Suprapubic skin (tissue), 4 donors: ENCODE measurements around the gene NCMAP. TPM values are rescaled to one million over a fixed set of nuclear protein-coding genes. Genes with fewer than 3 reads are reported as not detected.

Source experiments
- DNase-seq, 2 donors: peaks; one replicate each; pipeline ENCODE4 v3.0.0-alpha.2; 2019; ENCODE audit warnings: low spot score in 2 of 2
- H3K27ac ChIP-seq: fragments of 200-600 bp; sonication (generic); one replicate; pipeline ENCODE4 v1.5.1; 2019
- H3K27me3 ChIP-seq: fragments of 200-600 bp; sonication (generic); one replicate; pipeline ENCODE4 v1.5.1; 2019
- H3K36me3 ChIP-seq: fragments of 200-600 bp; sonication (generic); one replicate; pipeline ENCODE4 v1.5.1; 2019
- H3K4me1 ChIP-seq: fragments of 200-600 bp; sonication (generic); one replicate; pipeline ENCODE4 v1.5.1; 2019
- H3K4me3 ChIP-seq: fragments of 200-600 bp; sonication (generic); one replicate; pipeline ENCODE4 v1.5.1; 2019; ENCODE audit warnings: mild to moderate bottlenecking
- H3K9me3 ChIP-seq: fragments of 200-600 bp; sonication (generic); one replicate; pipeline ENCODE4 v1.5.1; 2019
- CTCF ChIP-seq, 2 donors: fragments of 200-600 bp in 1 of 2; fragments of 450-650 bp in 1 of 2; sonication (generic) in 1 of 2; IDR thresholded peaks; one replicate each; pipeline ENCODE4 v1.5.1; 2016 to 2019; ENCODE audit warnings: antibody characterized with exemption in 2 of 2, mild to moderate bottlenecking in 1 of 2, moderate library complexity in 1 of 2
- EP300 ChIP-seq: sonication (generic); formaldehyde crosslinking; IDR thresholded peaks from one replicate; pipeline ENCODE4 v1.6.1; 2017; ENCODE audit warnings: antibody characterized with exemption
- POLR2A ChIP-seq, 2 donors: fragments of 450-650 bp; IDR thresholded peaks; one replicate each; pipeline ENCODE4 v1.6.1; 2017; ENCODE audit warnings: antibody characterized with exemption in 2 of 2, mild to moderate bottlenecking in 2 of 2, moderate library complexity in 2 of 2
- POLR2AphosphoS5 ChIP-seq, 3 donors: sonication (generic); formaldehyde crosslinking; IDR thresholded peaks; one replicate each; pipeline ENCODE4 v1.6.1; 2017; ENCODE audit warnings: antibody characterized with exemption in 3 of 3
- WGBS: methylation state at CpG from one replicate; pipeline ENCODE4 v1.1.5; 2018; 5-methylcytosine and 5-hydroxymethylcytosine counted together
- total RNA-seq, 4 donors: library from RNA; depleted of rRNA; stranded (reverse); fragments of >200 nt; gene quantifications; one replicate each; pipeline ENCODE4 v1.1.0, GENCODE V29; 2016

NCMAP gene
- total RNA-seq, 4 donors from 2014 or later = 0.24 to 1.1 (median 0.34) TPM; not detected in 1

- WGBS = 52% methylated on average over 10 of the region's 10 CpGs
- Histone ChIP-seq H3K36me3 (no peaks in the 10 kb centered on the region), H3K27me3 (peaks cover 30% of the 10 kb centered on the region), H3K9me3 (no peaks in the 10 kb centered on the region), H3K4me3 (no peak overlapping the region), H3K4me1 (peaks cover 8% of the 10 kb centered on the region), H3K27ac (no peak overlapping the region)
- no peak for TF ChIP-seq CTCF (IDR thresholded peaks at IDR 0.05)
- no peak for TF ChIP-seq POLR2AphosphoS5 (IDR thresholded peaks at IDR 0.05)
- no peak for TF ChIP-seq EP300
- TF ChIP-seq POLR2A (IDR thresholded peaks at IDR 0.05) = no peak
- DNase-seq = peak in 1 of 2 donors; percentile 34
These were observed 3.8 kb upstream of the NCMAP start for GRCh38 chr1:24551960-24552571.

DNA sequence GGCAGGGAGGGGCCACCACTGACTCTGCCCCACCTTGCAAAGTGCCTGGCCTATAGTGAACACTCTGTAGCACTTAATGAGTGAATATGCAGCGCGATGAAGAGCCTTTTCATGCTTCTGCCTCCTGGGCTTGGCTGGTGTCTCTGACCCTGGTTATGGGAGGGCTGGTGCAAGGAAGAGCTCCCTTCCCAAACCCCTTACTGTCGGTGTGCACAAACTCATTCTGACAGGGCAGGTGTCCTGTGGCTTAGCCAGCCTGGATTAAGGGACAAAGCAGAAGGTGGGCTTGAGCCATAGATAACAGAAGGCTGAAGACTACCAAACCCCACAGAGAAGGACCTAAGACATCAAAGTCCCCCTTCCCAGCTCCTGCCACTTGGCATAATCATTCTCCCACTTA lies 2.0 kb upstream of the NCMAP start:
- DNase-seq = no peak
- Histone ChIP-seq H3K36me3 (no peaks in the 10 kb centered on the region), H3K9me3 (no peaks in the 10 kb centered on the region), H3K4me1 (peaks cover 8% of the 10 kb centered on the region), H3K4me3 (no peak overlapping the region), H3K27me3 (peaks cover 40% of the 10 kb centered on the region), H3K27ac (no peak overlapping the region)
- WGBS = 81% methylated on average over 3 of the region's 3 CpGs
- no peak for TF ChIP-seq EP300

DNA sequence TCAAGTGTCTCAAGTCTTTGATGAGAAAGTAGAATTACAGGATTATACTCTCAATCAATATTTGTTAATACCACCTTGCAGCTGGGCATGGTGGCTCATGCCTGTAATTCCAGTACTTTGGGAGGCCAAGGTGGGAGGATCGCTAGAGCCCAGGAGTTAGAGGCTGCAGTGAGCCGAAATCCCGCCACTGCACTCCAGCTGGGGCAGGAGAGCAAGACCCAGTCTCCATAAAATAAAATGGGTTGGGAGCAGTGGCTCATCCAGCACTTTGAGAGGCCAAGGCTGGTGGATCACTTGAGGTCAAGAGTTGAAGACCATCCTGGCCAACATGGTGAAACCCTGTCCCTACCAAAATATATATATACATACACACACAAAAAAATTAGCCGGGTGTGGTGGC lies 1.2 kb upstream of the NCMAP start:
- H3K36me3 ChIP-seq = no peaks in the 10 kb centered on the region
- no peak overlapping the region for H3K4me3 ChIP-seq
- H3K4me1 ChIP-seq = peaks cover 12% of the 10 kb centered on the region
- DNase-seq = no peak
- 100% methylated on average over 4 of the region's 4 CpGs for WGBS
- H3K27ac ChIP-seq = no peak overlapping the region
- H3K9me3 ChIP-seq = no peaks in the 10 kb centered on the region
- TF ChIP-seq EP300 = no peak
- no peak for TF ChIP-seq POLR2A (IDR thresholded peaks at IDR 0.05)
- no peak for TF ChIP-seq POLR2AphosphoS5 (IDR thresholded peaks at IDR 0.05)
- TF ChIP-seq CTCF (IDR thresholded peaks at IDR 0.05) = no peak
- H3K27me3 ChIP-seq = peaks cover 43% of the 10 kb centered on the region

DNA sequence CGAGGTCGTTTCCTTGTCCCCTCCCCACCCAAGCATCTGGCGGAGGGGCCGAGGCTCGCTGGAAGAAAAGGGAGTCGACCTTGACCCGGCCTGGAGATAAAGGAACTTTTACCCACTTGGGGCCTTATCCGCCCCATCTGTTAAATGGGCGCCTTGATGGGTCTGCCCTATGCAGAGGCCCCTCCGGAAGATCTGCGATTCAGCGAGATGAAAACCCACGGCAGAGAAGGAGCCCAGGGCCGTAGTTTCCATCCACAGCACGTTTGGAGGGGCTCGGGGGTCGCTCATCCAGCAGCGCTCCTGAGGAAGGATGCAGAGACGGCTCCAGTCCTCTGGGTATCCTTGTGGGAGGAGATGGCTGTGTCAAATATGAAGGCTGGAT lies 518 bp downstream of the NCMAP start:
- Histone ChIP-seq H3K36me3 (no peaks in the 10 kb centered on the region), H3K9me3 (no peaks in the 10 kb centered on the region), H3K4me1 (peaks cover 12% of the 10 kb centered on the region), H3K27ac (no peak overlapping the region), H3K4me3 (peak overlapping the region; percentile 47), H3K27me3 (peaks cover 38% of the 10 kb centered on the region)
- WGBS = 52% methylated on average over 17 of the region's 19 CpGs
- TF ChIP-seq CTCF (IDR thresholded peaks at IDR 0.05) (no peak), POLR2A (IDR thresholded peaks at IDR 0.05) (no peak), POLR2AphosphoS5 (IDR thresholded peaks at IDR 0.05) (no peak), EP300 (no peak)
- DNase-seq = no peak

GRCh38 chr1:24557220-24557619 lies 1.3 kb downstream of the NCMAP start:
- Histone ChIP-seq H3K27me3 (peaks cover 33% of the 10 kb centered on the region), H3K4me1 (peaks cover 12% of the 10 kb centered on the region), H3K9me3 (no peaks in the 10 kb centered on the region), H3K36me3 (no peaks in the 10 kb centered on the region), H3K27ac (no peak overlapping the region), H3K4me3 (no peak overlapping the region)
- TF ChIP-seq POLR2AphosphoS5 (IDR thresholded peaks at IDR 0.05) = no peak
- no peak for TF ChIP-seq POLR2A (IDR thresholded peaks at IDR 0.05)
- no peak for TF ChIP-seq EP300
- no peak for TF ChIP-seq CTCF (IDR thresholded peaks at IDR 0.05)
- WGBS = 98% methylated on average over 6 of the region's 6 CpGs
- no peak for DNase-seq

DNA sequence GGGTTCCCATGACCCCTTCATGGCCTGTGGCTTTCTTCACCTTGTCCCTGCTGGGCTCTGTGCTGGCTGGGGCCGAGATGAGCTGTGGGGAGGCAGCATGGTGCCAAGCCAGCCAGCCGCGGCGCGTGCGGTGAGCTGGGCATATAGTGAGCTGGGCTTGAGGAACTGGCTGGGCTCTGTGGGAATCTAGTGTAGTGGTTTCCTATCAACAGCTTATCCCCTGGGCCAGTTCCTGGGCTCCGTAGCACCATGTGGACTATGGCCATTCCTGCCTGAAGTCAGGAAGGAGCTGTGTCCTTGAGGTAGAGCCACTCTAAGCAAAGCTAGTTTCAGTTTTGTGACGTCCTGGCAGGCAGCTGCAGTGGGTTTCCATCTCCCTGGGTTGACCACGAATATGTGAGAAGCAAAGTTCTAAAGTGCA lies 1.8 kb downstream of the NCMAP start:
- DNase-seq = no peak
- TF ChIP-seq CTCF (IDR thresholded peaks at IDR 0.05) (no peak), POLR2AphosphoS5 (IDR thresholded peaks at IDR 0.05) (no peak), POLR2A (IDR thresholded peaks at IDR 0.05) (no peak), EP300 (no peak)
- 67% methylated on average over 2 of the region's 9 CpGs for WGBS
- no peak overlapping the region for H3K4me3 ChIP-seq
- H3K9me3 ChIP-seq = no peaks in the 10 kb centered on the region
- H3K27ac ChIP-seq = no peak overlapping the region
- no peaks in the 10 kb centered on the region for H3K36me3 ChIP-seq
- H3K4me1 ChIP-seq = peaks cover 12% of the 10 kb centered on the region
- H3K27me3 ChIP-seq = peaks cover 33% of the 10 kb centered on the region
